H9 (cell line): Measurements from ENCODE around the gene LMOD1. TPM values are rescaled to one million over a fixed set of nuclear protein-coding genes. Genes with fewer than 3 reads are reported as not detected.

Experiments used
- DNase-seq: peaks from one replicate; pipeline ENCODE4 v3.0.0-alpha.2; 2017
- H2AFZ ChIP-seq: one replicate; pipeline ENCODE4 v1.6.1; 2013; ENCODE audit warnings: mild to moderate bottlenecking, low read length, control low read depth, moderate library complexity
- H2AK5ac ChIP-seq: 2 replicates; pipeline ENCODE4 v1.6.1; 2013; ENCODE audit warnings: low read length, control low read depth, mixed read lengths; ENCODE audit not compliant: insufficient read length
- H2BK120ac ChIP-seq: one replicate; pipeline ENCODE4 v1.6.1; 2013; ENCODE audit warnings: low read depth, mild to moderate bottlenecking, low read length, control low read depth, inconsistent platforms; ENCODE audit not compliant: poor library complexity, severe bottlenecking
- H2BK12ac ChIP-seq: 2 replicates; pipeline ENCODE4 v1.6.1; 2013; ENCODE audit warnings: low read length, control low read depth, mixed read lengths, low read depth; ENCODE audit not compliant: insufficient read length
- H2BK15ac ChIP-seq: 2 replicates; pipeline ENCODE4 v1.6.1; 2013; ENCODE audit warnings: low read depth, low read length, control low read depth
- H2BK20ac ChIP-seq: one replicate; pipeline ENCODE4 v1.6.1; 2013; ENCODE audit warnings: low read depth, mild to moderate bottlenecking, low read length, control low read depth, inconsistent platforms; ENCODE audit not compliant: poor library complexity, severe bottlenecking
- H2BK5ac ChIP-seq: 2 replicates; pipeline ENCODE4 v1.6.1; 2013; ENCODE audit warnings: low read length, control low read depth, mixed read lengths; ENCODE audit not compliant: insufficient read length
- H3K14ac ChIP-seq: 2 replicates; pipeline ENCODE4 v1.6.1; 2013; ENCODE audit warnings: low read length, control low read depth; ENCODE audit not compliant: insufficient read depth
- H3K18ac ChIP-seq: 2 replicates; pipeline ENCODE4 v1.6.1; 2013; ENCODE audit warnings: low read depth, mild to moderate bottlenecking, mixed read lengths, low read length, control low read depth; ENCODE audit not compliant: insufficient read length
- H3K23ac ChIP-seq: 2 replicates; pipeline ENCODE4 v1.6.1; 2013; ENCODE audit warnings: low read length, control low read depth, mixed read lengths, low read depth; ENCODE audit not compliant: insufficient read length
- H3K23me2 ChIP-seq: 2 replicates; pipeline ENCODE4 v1.6.1; 2013; ENCODE audit warnings: low read depth, mild to moderate bottlenecking, mixed read lengths, low read length, control low read depth; ENCODE audit not compliant: insufficient read length, poor library complexity, severe bottlenecking
- H3K27ac ChIP-seq: 2 replicates; pipeline ENCODE4 v1.5.1; 2013; ENCODE audit warnings: low read length, control low read depth, mixed read lengths, low read depth; ENCODE audit not compliant: insufficient read length
- H3K27me3 ChIP-seq: 2 replicates; pipeline ENCODE4 v1.6.1; 2013; ENCODE audit warnings: low read length, control low read depth, inconsistent platforms; ENCODE audit not compliant: insufficient read depth
- H3K4ac ChIP-seq: 2 replicates; pipeline ENCODE4 v1.6.1; 2013; ENCODE audit warnings: low read depth, mild to moderate bottlenecking, control low read depth, inconsistent platforms, low read length, moderate library complexity
- H3K4me1 ChIP-seq: 2 replicates; pipeline ENCODE4 v1.6.1; 2013; ENCODE audit warnings: low read length, control low read depth, inconsistent platforms; ENCODE audit not compliant: insufficient read depth
- H3K4me2 ChIP-seq: 2 replicates; pipeline ENCODE4 v1.6.1; 2013; ENCODE audit warnings: low read length, control low read depth, mixed read lengths; ENCODE audit not compliant: insufficient read length, insufficient read depth
- H3K56ac ChIP-seq: 2 replicates; pipeline ENCODE4 v1.6.1; 2013; ENCODE audit warnings: low read depth, mild to moderate bottlenecking, mixed read lengths, low read length, control low read depth; ENCODE audit not compliant: insufficient read length
- H3K79me1 ChIP-seq: 2 replicates; pipeline ENCODE4 v1.6.1; 2013; ENCODE audit warnings: low read depth, mild to moderate bottlenecking, moderate library complexity, low read length, control low read depth, inconsistent platforms; ENCODE audit not compliant: insufficient read depth, poor library complexity, severe bottlenecking
- H3K79me2 ChIP-seq: 2 replicates; pipeline ENCODE4 v1.6.1; 2013; ENCODE audit warnings: low read length, control low read depth, inconsistent platforms; ENCODE audit not compliant: insufficient read depth
- H3K9ac ChIP-seq: 2 replicates; pipeline ENCODE4 v1.6.1; 2013; ENCODE audit warnings: low read length, control low read depth, mixed read lengths; ENCODE audit not compliant: insufficient read length; ENCODE audit errors: extremely low read depth
- H3K9me3 ChIP-seq: one replicate; pipeline ENCODE4 v1.6.1; 2013; ENCODE audit warnings: low read depth, low read length, inconsistent platforms; ENCODE audit not compliant: control insufficient read depth
- H3T11ph ChIP-seq: one replicate; pipeline ENCODE4 v1.6.1; 2013; ENCODE audit warnings: mild to moderate bottlenecking, low read length, control low read depth, inconsistent platforms
- H4K20me1 ChIP-seq: one replicate; pipeline ENCODE4 v1.6.1; 2013; ENCODE audit not compliant: control insufficient read depth, insufficient read length, insufficient read depth
- H4K5ac ChIP-seq: 2 replicates; pipeline ENCODE4 v1.6.1; 2013; ENCODE audit warnings: low read depth, mild to moderate bottlenecking, mixed read lengths, low read length, control low read depth; ENCODE audit not compliant: insufficient read length
- H4K8ac ChIP-seq: replicated peaks from 2 replicates; pipeline ENCODE4 v1.6.1; 2013; ENCODE audit warnings: low read length, control low read depth, mixed read lengths, low read depth; ENCODE audit not compliant: insufficient read length
- H4K91ac ChIP-seq: 2 replicates; pipeline ENCODE4 v1.6.1; 2013; ENCODE audit warnings: low read depth, mild to moderate bottlenecking, moderate library complexity, mixed read lengths, low read length, control low read depth; ENCODE audit not compliant: insufficient read length
- H3K27ac Mint-ChIP-seq, 3 experiments: 2 replicates in 2 of 3; 3 replicates in 1 of 3; pipeline ENCODE4 v1.8.0; 2020 to 2021; ENCODE audit warnings: mixed read lengths in 3 of 3, mild to moderate bottlenecking in 1 of 3, moderate library complexity in 1 of 3
- H3K27me3 Mint-ChIP-seq: 2 replicates; pipeline ENCODE4 v1.8.0; 2021; ENCODE audit warnings: low read depth, mild to moderate bottlenecking, moderate library complexity, mixed read lengths
- H3K36me3 Mint-ChIP-seq, 3 experiments: 2 replicates in 2 of 3; 3 replicates in 1 of 3; pipeline ENCODE4 v1.8.0; 2020 to 2021; ENCODE audit warnings: low read depth in 3 of 3, mixed read lengths in 3 of 3; ENCODE audit not compliant: insufficient read depth in 1 of 3
- H3K4me1 Mint-ChIP-seq, 2 experiments: 2 replicates each; pipeline ENCODE4 v1.8.0; 2020; ENCODE audit warnings: mixed read lengths in 2 of 2
- H3K4me3 Mint-ChIP-seq, 2 experiments: 2 replicates in 1 of 2; 3 replicates in 1 of 2; pipeline ENCODE4 v1.8.0; 2020 to 2021; ENCODE audit warnings: mild to moderate bottlenecking in 2 of 2, mixed read lengths in 2 of 2, moderate library complexity in 1 of 2
- H3K9me3 Mint-ChIP-seq, 2 experiments: 2 replicates in 1 of 2; 3 replicates in 1 of 2; pipeline ENCODE4 v1.8.0; 2020; ENCODE audit warnings: mild to moderate bottlenecking in 2 of 2, mixed read lengths in 2 of 2, moderate library complexity in 1 of 2
- CTCF ChIP-seq: fragments of 200-600 bp; sonication (generic); conservative IDR thresholded peaks from 3 replicates; pipeline ENCODE4 v1.8.0; 2021; ENCODE audit warnings: antibody characterized with exemption, mild to moderate bottlenecking
- WGBS: extraction: QIAGEN DNeasy Blood & Tissue Kit; methylation state at CpG from one replicate; pipeline ENCODE4 v1.1.7; 2013; ENCODE audit warnings: missing lambda C conversion rate, low lambda C conversion rate, mixed read lengths; ENCODE audit not compliant: insufficient read length; ENCODE audit errors: extremely low coverage; 5-methylcytosine and 5-hydroxymethylcytosine counted together
- total RNA-seq: library from RNA; stranded (reverse); gene quantifications from 2 replicates; pipeline ENCODE4 v1.2.1, GENCODE V29; 2021

Gene LMOD1
- total RNA-seq, 1 experiment from 2014 or later, result 0.31 TPM

- WGBS, result no CpG with 5 or more reads among the region's 18 CpGs
- no peak overlapping the region for H4K91ac ChIP-seq
- H3K79me2 ChIP-seq, result no peaks in the 10 kb centered on the region
- H3K9me3 Mint-ChIP-seq, result no peaks in the 10 kb centered on the region
- H4K5ac ChIP-seq, result peak overlapping the region; percentile 33
- H3K4me3 Mint-ChIP-seq, result peak overlapping the region; percentile 57 to 76
- H3K27me3 ChIP-seq, result no peaks in the 10 kb centered on the region
- H3K27ac Mint-ChIP-seq, result peak overlapping the region; percentile 95 to 99 (median 98)
- H3K27me3 Mint-ChIP-seq, result peaks cover 12% of the 10 kb centered on the region
- H3K4me2 ChIP-seq, result peak overlapping the region; percentile 60
- H2BK12ac ChIP-seq, result no peak overlapping the region
- H2AFZ ChIP-seq, result peak overlapping the region; percentile 40
- H3K36me3 Mint-ChIP-seq, result no peaks in the 10 kb centered on the region
- no peak overlapping the region for H2BK120ac ChIP-seq
- H2BK15ac ChIP-seq, result no peak overlapping the region
- peak overlapping the region; percentile 18 for H3K56ac ChIP-seq
- H3K14ac ChIP-seq, result peak overlapping the region; percentile 89
- no peaks in the 10 kb centered on the region for H3K79me1 ChIP-seq
- no peak overlapping the region for H2BK20ac ChIP-seq
- H3K27ac ChIP-seq, result peak overlapping the region; percentile 90
- DNase-seq, result peak; percentile 95
- no peak overlapping the region for H3T11ph ChIP-seq
- H4K20me1 ChIP-seq, result no peaks in the 10 kb centered on the region
- H3K9ac ChIP-seq, result peak overlapping the region; percentile 37
- H3K23me2 ChIP-seq, result peaks cover 6% of the 10 kb centered on the region
- peaks cover 22 to 43% of the 10 kb centered on the region in 2 experiments for H3K4me1 Mint-ChIP-seq
- H2AK5ac ChIP-seq, result no peak overlapping the region
- no peak overlapping the region for H4K8ac ChIP-seq
- H2BK5ac ChIP-seq, result peak overlapping the region; percentile 55
- H3K4me1 ChIP-seq, result peaks cover 6% of the 10 kb centered on the region
- peak; percentile 20; the same call in 1 of the 3 replicates for TF ChIP-seq CTCF
- H3K9me3 ChIP-seq, result no peaks in the 10 kb centered on the region
- no peak overlapping the region; the same call in 1 of the 2 replicates for H3K4ac ChIP-seq
- H3K18ac ChIP-seq, result peak overlapping the region; percentile 92
- H3K23ac ChIP-seq, result no peak overlapping the region
Observed at GRCh38 chr1:201941420-201942128, 4.8 kb downstream of the LMOD1 start.
